GM19468 (cell line): ENCODE data around the gene TCTN2.

Experiments used
- ATAC-seq: cut with Tn5 transposase; IDR thresholded peaks from one replicate; pipeline ENCODE4 v1.9.1; 2021; ENCODE audit warnings: mild to moderate bottlenecking, moderate library complexity, moderate number of reproducible peaks; ENCODE audit not compliant: unreplicated experiment; ENCODE audit errors: extremely low read depth

The TCTN2 gene

DNA sequence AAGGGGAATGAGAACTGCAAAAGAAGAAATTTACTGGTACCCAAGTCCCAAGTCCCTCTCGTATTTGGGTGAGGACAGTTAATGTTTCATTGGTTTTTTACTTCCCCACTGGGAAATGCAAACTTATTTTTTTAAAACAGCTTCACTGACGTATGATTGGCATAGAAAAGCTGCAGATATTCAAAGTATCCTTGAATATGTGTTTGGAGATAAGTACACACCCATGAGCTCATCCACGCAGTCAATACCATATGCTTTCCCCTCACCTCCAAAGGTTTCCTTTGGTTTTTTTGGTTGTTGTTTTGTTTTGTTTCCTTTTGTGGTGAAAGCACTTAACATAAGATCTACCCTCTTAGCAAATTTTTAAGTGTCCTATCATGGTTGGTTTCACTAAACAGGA is 13.1 kb downstream of the TCTN2 start:
- ATAC-seq, result no peak

GRCh38 chr12:123686636-123687190 is 15.8 kb downstream of the TCTN2 start:
- ATAC-seq, result no peak

DNA sequence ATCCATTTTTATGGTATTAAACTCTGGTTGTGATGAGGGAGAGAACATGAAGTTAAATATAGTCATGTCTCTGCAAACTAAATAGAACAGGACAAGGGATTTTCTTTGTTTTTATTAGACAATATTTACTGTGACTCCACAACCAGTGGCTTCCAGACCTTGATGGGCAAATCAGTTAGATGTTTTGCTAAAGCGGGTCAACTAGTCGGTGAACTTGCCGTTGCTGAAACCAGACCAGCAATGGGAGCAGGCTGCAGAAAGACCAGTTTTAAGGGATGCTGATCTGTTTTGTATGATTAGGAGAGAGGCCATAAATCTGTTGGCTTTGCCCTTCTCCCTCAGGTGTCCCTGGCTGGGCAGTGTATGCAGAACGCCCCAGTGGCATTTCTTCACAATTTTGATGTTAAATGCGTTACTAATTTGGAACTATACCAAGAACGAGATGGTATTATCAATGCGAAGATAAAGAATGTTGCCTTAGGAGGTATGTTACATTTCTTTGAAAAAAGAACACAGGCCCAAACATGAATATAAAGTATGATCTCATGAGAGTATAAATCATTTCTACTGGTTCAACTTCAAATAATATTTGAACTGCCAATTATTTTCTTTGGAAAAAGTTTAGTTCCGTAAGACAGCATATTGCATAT is 19.4 kb downstream of the TCTN2 start:
- no peak for ATAC-seq

GRCh38 chr12:123696207-123696606 is 25.3 kb downstream of the TCTN2 start:
- no peak for ATAC-seq

- ATAC-seq, result no peak
Observed at GRCh38 chr12:123696646-123697045, 25.7 kb downstream of the TCTN2 start.

GRCh38 chr12:123705935-123706334 is 35.0 kb downstream of the TCTN2 start:
- ATAC-seq, result no peak

GRCh38 chr12:123707466-123707865 is 36.6 kb downstream of the TCTN2 start:
- ATAC-seq, result no peak

GRCh38 chr12:123712780-123713319 is 41.9 kb downstream of the TCTN2 start:
- ATAC-seq, result no peak

GRCh38 chr12:123713398-123713797 is 42.5 kb downstream of the TCTN2 start:
- no peak for ATAC-seq

DNA sequence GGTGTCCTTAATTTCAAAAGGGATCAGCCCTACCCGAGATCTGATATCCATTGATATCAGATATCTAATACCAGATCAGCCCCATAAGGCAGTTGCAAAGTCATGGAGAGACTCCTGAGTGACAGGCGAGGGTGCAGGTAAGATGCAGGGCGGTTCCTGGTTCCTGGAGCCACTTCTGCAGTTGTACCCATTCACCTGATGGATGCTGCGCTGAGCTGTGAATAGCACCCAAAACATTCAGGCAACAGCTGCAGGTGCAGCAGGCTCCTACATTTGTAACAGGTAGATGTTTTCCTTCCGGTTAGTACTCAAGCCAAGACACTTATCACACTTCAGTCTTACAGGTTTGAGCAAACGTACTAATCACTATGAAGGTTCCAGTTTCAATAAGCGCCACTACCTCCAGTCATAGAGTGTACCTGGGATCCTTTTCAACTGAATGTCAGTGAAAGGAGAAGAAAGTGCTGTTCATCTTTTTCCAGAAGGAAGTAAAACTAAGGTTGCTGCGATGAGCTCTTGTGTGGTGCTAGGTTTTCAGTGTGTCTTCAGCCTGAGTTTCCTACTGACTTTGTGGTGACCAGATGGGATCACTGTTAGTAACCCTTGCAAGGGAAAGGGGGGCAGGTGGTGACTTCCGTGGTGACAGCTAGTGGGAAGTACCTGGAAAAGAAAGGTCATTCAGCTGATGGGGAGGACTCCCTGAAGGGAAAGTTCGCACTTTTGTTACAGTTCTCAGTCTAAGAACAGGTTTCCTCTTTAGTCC is 43.1 kb downstream of the TCTN2 start:
- ATAC-seq, result no peak

GRCh38 chr12:123715195-123715594 is 44.3 kb downstream of the TCTN2 start:
- no peak for ATAC-seq

DNA sequence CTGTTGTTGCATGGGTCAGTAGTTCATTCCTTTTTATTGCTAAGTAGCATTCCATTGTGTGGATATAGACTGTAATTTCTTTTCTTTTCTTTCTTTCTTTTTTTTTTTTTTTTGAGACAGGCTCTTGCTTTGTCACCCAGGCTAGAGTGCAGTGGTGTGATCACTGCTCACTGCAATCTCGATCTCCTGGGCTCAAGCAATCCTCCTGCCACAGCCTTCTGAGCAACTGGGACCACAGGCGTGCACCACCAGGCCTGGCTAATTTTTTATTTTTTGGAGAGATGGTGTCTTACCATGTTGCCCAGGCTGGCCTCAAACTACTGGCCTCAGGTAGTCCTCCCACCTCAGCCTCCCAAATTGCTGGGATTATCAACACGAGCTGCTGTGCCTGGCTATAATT is 46.4 kb downstream of the TCTN2 start:
- no peak for ATAC-seq

GRCh38 chr12:123720141-123720814 is 49.4 kb downstream of the TCTN2 start:
- ATAC-seq, result no peak

GRCh38 chr12:123721245-123721644 is 50.3 kb downstream of the TCTN2 start:
- ATAC-seq, result no peak

DNA sequence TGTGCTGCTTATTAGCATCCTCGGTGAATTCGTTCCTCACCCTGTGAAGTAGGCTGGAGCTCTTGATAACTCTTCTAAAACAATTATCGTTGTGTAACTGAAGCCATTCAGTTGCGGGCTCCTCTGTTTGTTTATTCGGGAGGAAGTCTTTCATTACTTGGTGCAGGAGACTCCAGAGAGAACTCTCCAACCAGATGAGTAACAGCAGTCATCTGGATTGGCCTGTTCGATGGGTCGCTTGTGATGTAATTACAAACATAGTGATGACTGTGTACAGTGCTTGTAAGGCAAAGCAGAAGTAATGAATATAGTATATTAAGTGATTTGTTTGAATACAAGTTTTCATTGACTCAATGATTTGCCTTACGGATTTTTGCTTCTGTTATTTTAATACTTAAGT is 52.1 kb downstream of the TCTN2 start:
- no peak for ATAC-seq

GRCh38 chr12:123723765-123724164 is 52.9 kb downstream of the TCTN2 start:
- no peak for ATAC-seq

- no peak for ATAC-seq
Observed at GRCh38 chr12:123726244-123726643, 55.3 kb downstream of the TCTN2 start.

DNA sequence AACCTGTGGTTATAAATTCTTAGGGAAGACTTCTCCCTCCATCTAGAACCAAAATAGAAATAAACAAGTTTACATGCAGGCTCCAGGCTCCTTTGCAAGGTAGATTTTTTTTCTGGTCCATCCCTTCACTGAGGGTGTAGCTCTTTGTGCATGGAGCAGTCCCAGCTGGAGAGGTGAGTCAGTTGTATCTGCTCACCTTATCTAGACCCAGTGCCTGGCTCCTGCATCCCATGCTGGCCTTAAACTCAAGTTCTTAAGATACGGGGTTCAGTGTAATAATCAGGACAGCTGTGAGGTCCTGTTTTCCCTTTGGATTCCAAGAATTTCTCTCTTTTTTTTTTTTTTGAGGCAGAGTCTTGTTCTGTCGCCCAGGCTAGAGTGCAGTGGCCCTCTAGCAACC is 56.0 kb downstream of the TCTN2 start:
- ATAC-seq, result no peak

- ATAC-seq, result no peak
Observed at GRCh38 chr12:123727878-123728277, 57.0 kb downstream of the TCTN2 start.

DNA sequence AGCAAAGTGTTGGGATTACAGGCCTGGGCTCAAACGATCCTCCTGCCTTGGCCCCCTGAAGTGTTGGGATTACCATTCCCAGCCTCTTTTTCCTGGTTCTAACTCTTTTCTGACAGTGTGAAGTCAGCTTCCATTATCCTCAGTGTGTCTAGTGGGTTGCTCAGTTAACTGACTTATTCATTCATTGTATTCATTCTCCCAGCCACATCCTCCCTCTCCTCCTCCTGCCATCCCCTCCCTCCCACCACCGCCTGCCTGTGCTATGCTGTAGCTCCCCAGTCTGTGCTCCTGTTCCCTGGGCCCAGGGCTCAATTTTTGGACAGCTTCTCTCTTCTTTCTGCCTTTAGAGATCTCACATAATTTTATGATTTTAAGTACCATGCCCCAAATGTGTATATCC is 60.7 kb downstream of the TCTN2 start:
- no peak for ATAC-seq

- no peak for ATAC-seq
Observed at GRCh38 chr12:123732251-123732650, 61.3 kb downstream of the TCTN2 start.
